DND-41 (cell line): ENCODE results near the gene NAV3.

Experiments used
- EZH2 ChIP-seq: IDR thresholded peaks from 3 replicates; pipeline ENCODE4 v1.6.1; 2012; ENCODE audit warnings: borderline replicate concordance, low read depth, mild to moderate bottlenecking, moderate library complexity, low read length, inconsistent platforms; ENCODE audit not compliant: severe bottlenecking
- TF ChIP-seq, protein P1 (sequence below): IDR thresholded peaks from 2 replicates; pipeline ENCODE4 v1.5.1; 2012; ENCODE audit warnings: borderline replicate concordance, low read length, moderate library complexity, mild to moderate bottlenecking; ENCODE audit not compliant: poor library complexity, severe bottlenecking; ENCODE audit errors: extremely low read depth

- TF ChIP-seq, protein P1, sequence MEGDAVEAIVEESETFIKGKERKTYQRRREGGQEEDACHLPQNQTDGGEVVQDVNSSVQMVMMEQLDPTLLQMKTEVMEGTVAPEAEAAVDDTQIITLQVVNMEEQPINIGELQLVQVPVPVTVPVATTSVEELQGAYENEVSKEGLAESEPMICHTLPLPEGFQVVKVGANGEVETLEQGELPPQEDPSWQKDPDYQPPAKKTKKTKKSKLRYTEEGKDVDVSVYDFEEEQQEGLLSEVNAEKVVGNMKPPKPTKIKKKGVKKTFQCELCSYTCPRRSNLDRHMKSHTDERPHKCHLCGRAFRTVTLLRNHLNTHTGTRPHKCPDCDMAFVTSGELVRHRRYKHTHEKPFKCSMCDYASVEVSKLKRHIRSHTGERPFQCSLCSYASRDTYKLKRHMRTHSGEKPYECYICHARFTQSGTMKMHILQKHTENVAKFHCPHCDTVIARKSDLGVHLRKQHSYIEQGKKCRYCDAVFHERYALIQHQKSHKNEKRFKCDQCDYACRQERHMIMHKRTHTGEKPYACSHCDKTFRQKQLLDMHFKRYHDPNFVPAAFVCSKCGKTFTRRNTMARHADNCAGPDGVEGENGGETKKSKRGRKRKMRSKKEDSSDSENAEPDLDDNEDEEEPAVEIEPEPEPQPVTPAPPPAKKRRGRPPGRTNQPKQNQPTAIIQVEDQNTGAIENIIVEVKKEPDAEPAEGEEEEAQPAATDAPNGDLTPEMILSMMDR: no peak
- TF ChIP-seq EZH2: no peak
These were observed 94.0 kb downstream of the NAV3 start for GRCh38 chr12:77924703-77925102.
